GM12873 (cell line): ENCODE measurements around the gene HBG2.

ENCODE experiments used
- TF ChIP-seq, protein P1 (sequence below): IDR thresholded peaks from 2 replicates; pipeline ENCODE4 v1.5.1; 2012; ENCODE audit warnings: low read depth, mild to moderate bottlenecking, moderate library complexity, low read length, control low read depth; ENCODE audit not compliant: insufficient read depth; ENCODE audit errors: missing control alignments

HBG2 gene

GRCh38 chr11:5267033-5267563 is 12.5 kb upstream of the HBG2 start:
- TF ChIP-seq, protein P1, sequence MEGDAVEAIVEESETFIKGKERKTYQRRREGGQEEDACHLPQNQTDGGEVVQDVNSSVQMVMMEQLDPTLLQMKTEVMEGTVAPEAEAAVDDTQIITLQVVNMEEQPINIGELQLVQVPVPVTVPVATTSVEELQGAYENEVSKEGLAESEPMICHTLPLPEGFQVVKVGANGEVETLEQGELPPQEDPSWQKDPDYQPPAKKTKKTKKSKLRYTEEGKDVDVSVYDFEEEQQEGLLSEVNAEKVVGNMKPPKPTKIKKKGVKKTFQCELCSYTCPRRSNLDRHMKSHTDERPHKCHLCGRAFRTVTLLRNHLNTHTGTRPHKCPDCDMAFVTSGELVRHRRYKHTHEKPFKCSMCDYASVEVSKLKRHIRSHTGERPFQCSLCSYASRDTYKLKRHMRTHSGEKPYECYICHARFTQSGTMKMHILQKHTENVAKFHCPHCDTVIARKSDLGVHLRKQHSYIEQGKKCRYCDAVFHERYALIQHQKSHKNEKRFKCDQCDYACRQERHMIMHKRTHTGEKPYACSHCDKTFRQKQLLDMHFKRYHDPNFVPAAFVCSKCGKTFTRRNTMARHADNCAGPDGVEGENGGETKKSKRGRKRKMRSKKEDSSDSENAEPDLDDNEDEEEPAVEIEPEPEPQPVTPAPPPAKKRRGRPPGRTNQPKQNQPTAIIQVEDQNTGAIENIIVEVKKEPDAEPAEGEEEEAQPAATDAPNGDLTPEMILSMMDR = no peak

DNA sequence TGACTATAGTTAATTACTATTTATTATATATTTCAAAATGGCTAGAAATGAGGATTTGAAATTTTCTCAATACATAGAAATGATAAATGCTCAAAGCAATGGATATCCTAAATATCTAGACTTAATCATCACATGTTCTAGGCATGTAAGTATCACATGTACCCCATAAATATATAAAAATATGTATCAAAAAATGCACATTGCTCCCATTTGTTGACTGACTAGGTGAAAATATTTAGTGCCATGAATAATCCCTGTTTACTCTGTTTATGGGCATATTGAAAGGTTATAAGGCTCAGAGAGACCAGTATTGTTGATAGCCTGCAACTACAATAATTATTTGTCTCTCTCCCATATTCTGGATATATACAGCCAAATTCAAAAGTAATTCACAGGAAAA is 12.0 kb upstream of the HBG2 start:
- TF ChIP-seq, protein P1 = no peak

GRCh38 chr11:5265832-5266231 is 11.3 kb upstream of the HBG2 start:
- TF ChIP-seq, protein P1 = no peak

DNA sequence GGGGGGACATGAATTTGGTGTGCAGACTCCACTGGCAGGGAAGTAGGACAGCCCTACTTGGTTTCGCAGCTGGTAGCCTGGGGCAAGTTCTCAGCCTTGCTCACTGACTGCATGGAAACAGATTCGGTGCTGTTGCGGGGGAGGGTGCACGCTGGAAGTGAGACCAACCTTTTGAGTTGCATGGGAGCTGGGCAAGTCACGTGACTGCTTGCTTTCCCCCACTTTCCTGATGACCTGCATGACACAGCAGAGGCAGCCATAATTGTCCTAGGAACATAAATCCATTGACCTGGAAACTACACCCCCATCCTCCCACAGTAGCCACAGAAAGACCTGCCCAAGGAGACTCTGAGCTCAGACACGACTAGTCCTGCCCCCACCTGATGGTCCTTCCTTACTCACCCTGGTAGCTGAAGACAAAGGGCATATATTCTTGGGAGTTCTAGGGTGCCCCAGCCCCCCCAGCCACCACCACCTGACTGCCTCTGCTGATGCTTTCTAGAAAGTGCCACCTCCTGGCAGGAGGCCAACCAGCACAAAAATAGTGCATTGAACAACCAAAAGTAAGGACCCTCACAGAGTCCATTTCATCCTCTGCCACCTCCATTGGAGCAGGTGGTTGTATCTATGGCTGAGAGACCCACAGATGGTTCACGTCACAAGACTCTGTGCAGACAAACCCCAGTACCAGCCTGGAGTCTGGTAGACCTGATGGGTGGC is 4.1 kb upstream of the HBG2 start:
- TF ChIP-seq, protein P1 = no peak

DNA sequence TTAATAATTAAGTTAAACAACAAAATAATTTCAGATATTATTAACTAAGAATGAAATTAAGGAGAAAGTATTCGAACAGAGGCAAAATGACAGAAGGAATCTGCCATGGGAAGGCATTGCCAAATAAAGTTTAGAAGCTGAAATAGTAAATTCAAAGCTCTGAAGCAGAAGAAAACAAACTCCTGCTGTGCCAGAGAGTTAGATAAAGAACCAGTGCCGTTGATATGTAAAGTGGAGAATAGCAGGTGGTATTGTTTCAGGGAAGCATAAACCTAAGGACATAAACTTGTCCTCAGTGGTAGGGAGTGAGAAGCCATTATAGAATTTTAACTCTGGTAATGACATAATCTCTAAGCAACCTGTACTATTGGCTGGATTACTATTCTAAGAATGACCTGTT is 2.7 kb upstream of the HBG2 start:
- TF ChIP-seq, protein P1 = no peak

GRCh38 chr11:5252919-5253265 is 1.7 kb downstream of the HBG2 start:
- TF ChIP-seq, protein P1 = no peak

GRCh38 chr11:5252192-5252918 is 2.2 kb downstream of the HBG2 start:
- TF ChIP-seq, protein P1 = no peak
